ENCODE measurements around the gene ELP4.
"Not testable (repeated sequence)": the region's sequence is repeated elsewhere in the genome, so short reads cannot be mapped to it uniquely, and the experiment has no call there.

ELP4 gene

DNA sequence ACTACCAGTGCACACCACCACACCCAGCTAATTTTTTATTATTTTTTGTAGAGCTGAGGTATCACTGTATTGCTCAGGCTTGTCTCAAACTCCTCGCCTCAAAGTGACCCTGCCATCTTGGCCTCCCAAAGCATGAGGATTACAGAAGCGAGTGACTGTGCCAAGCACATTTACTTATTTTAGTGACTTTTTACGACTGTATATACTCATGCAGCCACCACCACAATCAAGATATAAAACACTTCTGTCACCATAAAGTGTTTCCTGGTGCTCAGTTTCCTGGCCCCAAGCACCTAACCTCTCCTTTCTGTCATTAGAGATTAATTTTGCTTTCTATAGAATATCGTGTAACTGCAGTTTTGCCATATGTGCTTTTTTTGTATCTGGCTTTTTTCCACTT is 25.9 kb downstream of the ELP4 start:
- DNase-seq (ENCODE audit: low read depth in 4 of 4, low spot score in 1 of 4) = no peak

DNA sequence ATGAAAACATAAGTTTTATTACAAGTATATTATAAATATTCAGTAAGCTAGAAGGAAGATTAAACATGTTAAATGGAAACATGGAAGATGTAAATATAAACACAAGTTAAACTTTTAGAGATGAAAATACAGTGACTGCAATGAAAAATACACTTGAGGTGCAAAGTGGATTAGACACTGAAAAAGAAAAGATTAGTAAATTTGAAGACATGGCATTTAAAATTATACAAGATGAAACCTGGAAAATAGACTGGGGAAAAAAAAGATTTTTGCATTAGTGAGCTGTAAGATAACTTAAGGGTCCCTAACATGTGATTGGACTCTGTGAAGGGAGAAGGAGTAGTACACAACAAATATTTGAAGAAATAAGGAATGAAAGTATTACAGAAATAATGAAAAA is 33.3 kb downstream of the ELP4 start:
- no peak for DNase-seq (ENCODE audit: low read depth in 4 of 4, low spot score in 1 of 4)

DNA sequence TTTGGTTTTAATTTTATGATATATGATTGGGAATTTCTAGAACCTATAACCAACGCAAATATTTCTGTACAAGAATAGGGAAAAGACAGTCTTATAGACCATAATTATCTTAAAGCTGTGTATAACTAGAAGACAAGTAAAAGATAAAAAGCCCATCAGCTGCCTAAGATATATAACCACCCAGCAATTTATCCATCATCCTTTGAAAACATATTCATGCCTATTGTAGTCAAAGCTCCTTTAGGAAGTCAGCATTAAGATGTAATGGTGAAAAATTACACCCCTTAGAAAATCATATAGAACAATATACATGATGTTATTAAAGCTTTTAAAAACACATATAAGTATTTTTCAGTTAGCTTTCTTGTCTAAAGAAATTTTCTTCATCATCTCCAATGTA is 46.4 kb downstream of the ELP4 start:
- no peak for DNase-seq (ENCODE audit: low read depth in 4 of 4, low spot score in 1 of 4)

DNA sequence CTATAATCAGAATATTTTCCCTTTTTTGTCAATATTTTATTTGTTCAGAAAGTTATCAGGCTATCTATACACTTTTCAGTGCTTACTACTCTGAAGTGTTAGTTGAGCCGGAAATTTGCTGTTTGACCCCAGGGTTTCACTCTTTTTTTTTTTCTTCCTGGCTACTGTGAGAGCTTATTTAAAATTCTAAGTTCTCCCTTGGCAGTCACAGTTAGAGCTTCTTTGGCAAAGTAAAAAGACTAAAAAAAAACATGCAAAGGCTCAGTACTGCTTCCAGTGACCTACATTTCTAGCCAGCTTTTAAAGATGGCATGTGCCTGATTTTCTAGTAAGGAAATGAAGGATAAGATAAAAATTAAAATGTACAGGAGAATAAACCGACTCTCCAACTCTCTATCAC is 48.4 kb downstream of the ELP4 start:
- no peak for DNase-seq (ENCODE audit: low read depth in 4 of 4, low spot score in 1 of 4)

DNA sequence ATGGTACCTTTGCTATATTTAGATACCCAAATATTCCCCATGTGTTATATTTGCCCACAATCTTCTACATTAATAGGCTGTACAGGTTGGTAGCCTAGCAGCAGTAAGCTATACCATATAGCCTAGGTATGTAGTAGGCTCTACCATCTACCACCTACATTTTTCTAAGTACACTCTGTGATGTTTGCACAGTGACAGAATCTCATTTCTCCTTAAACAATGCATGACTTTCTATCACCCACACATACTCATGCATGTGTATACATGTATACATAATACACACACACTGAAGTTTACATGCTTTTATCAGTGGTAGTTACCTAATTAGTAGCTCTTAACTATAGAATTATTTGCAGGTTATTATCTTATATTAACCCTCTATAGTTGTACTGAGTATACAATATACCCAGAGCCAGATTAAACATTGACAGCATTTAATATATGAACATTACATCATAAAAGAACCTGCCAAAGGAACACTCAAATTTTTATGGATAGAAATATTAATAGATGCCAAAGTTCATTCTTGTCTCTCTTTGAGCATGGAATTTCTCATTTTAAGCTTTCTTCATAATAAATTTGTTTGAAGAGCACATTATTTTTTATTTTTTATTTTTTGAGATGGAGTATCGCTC is 51.4 kb downstream of the ELP4 start:
- DNase-seq (ENCODE audit: low read depth in 4 of 4, low spot score in 1 of 4) = no peak

DNA sequence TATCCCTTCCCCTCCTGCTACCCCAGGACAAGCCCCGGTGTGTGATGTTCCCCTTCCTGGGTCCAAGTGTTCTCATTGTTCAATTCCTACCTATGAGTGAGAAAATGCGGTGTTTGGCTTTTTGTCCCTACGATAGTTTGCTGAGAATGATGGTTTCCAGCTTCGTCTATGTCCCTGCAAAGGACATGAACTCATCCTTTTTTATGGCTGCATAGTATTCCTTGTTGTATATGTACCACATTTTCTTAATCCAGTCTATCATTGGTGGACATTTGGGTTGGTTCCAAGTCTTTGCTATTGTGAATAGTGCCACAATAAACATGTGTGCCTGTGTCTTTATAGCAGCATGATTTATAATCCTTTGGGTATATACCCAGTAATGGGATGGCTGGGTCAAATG is 55.0 kb downstream of the ELP4 start:
- not testable (repeated sequence) for DNase-seq (ENCODE audit: low read depth in 4 of 4, low spot score in 1 of 4)

DNA sequence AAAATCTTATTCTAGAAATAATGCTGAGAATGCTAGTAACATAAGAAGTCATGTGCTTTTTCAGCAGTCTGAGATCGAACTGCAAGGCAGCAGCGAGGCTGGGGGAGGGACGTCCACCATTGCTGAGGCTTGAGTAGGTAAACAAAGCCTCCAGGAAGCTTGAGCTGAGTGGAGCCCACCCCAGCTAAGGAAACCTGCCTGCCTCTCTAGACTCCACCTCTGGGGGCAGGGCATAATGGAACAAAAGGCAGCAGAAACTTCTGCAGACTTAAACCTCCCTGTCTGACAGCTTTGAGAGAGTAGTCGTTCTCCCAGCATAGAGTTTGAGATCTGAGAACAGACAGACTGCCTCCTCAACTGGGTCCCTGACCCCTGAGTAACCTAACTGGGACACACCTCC is 64.6 kb downstream of the ELP4 start:
- not testable (repeated sequence) for DNase-seq (ENCODE audit: low read depth in 4 of 4, low spot score in 1 of 4)

DNA sequence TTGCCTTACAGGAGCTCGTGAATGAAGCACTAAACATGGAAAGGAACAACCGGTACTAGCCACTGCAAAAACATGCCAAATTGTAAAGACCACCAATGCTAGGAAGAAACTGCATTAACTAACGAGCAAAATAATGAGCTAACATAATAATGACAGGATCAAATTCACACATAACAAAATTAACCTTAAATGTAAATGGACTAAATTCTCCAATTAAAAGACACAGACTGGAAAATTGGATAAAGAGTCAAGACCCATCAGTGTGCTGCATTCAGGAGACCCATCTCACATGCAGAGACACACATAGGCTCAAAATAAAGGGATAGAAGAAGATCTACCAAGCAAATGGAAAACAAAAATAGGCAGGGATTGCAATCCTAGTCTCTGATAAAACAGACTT is 66.2 kb downstream of the ELP4 start:
- DNase-seq (ENCODE audit: low read depth in 4 of 4, low spot score in 1 of 4) = not testable (repeated sequence)

DNA sequence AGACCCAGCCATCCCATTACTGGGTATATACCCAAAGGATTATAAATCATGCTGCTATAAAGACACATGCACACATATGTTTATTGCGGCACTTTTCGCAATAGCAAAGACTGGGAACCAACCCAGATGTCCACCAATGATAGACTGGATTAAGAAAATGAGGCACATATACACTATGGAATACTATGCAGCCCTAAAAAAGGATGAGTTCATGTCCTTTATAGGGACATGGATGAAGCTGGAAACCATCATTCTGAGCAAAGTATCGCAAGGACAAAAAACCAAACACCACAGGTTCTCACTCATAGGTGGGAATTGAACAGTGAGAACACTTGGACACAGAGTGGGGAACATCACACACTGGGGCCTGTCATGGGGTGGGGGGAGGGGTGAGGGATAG is 69.8 kb downstream of the ELP4 start:
- DNase-seq (ENCODE audit: low read depth in 4 of 4, low spot score in 1 of 4) = not testable (repeated sequence)

DNA sequence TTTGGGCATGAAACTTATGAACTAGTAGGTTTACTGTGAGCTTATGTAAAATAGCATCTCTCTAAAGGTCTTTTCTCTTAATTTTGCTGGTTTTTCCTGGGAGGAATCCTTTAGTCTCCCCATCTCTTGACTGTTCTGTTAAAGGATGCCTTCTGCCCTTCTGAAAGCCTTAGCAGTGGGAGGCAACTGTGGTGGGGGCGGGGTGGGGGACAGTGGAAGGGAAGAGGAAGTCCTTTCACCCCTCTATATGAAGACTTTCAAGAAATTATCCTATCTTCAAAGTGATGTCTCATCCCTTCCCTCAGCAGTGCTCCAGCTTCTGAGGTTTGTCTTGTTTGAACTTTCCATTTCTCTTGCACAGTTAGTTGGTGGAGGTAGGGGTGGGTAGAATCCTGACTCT is 73.1 kb downstream of the ELP4 start:
- DNase-seq (ENCODE audit: low read depth in 4 of 4, low spot score in 1 of 4) = no peak

DNA sequence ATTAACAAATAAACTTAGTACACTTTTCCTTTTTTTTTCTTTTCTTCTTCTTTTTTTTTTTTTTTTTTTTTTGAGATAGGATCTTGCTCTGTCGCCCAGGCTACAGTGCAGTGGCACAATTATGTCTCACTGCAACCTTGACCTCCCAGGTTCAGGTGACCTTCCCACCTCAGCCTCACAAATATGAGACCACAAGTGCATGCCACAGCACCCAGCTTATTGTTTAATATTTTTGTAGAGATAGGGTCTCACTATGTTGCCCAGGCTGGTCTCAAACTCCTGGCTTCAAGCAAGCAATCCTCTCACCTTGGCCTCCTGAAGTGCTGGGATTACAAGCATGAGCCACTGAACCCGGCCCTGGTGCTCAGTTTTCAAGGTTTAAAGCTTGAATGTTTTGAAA is 88.9 kb downstream of the ELP4 start:
- no peak for DNase-seq (ENCODE audit: low read depth in 4 of 4, low spot score in 1 of 4)

DNA sequence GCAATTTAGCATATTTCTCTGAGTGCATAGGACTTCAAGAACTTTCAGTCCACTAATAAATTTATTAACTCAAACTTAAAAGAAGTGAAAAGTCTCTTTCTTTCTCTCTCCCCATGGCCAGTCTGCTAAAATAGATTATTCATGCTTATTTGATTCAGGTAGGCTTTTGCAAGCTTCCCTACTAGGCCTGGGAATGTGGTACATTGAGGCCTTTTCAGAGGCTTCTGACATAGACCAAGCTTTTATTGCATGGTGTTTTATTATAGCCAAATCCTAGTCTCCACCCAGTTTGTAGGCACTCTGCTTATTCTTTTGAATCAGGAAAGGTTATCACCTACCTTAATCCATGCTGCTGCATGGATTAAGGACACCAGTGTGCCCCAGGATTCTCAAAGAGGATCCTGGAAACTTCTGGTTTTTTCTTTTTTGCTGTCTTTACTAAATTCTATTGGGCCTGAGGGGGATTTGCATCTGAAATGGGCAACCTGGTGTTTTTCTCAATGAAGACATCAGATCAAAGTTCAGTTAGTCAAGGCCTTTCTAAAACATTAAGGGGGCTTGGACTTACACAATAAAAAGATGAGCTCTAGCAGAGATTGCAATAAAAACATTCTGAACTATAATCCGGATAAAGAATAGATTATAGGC is 92.2 kb downstream of the ELP4 start:
- DNase-seq (ENCODE audit: low read depth in 4 of 4, low spot score in 1 of 4) = no peak

DNA sequence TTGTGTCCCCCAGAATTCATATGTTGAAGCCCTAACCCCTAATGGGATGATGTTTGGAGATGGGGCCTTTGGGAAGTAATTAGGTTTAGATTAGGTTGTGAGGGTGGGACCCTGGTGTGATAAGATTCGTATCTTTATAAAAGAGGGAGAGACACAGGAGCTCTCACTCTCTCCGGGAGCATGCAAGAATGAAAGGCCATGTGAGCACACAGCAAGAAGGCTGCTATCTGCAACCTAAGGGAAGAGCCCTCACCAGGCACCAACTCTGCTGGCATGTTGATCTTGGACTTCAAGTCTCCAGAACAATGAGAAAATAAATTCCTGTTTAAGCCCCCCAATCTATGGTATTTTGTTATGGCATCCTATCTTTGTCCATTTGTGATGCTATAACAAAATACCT is 97.3 kb downstream of the ELP4 start:
- DNase-seq (ENCODE audit: low read depth in 4 of 4, low spot score in 1 of 4) = no peak

DNA sequence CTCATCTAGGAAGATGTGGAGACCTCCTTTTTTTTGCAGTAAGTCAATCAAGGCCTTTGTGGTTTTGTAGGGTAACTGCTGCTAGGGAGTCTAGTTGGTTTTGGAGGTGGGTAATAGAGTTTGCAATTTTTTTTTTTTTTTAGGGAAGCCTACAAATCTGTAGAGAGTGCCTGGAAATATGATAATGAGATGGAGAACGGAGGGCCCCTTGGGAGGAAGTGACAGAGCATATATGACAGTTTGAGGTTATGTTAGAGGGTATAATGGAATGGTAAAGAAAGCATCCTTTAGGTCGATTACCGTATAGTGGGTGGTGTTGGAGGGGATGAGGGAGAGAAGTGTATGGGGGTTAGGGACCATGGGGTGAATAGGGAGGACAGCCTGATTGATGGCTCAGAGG is 98.3 kb downstream of the ELP4 start:
- no peak for DNase-seq (ENCODE audit: low read depth in 4 of 4, low spot score in 1 of 4)

DNA sequence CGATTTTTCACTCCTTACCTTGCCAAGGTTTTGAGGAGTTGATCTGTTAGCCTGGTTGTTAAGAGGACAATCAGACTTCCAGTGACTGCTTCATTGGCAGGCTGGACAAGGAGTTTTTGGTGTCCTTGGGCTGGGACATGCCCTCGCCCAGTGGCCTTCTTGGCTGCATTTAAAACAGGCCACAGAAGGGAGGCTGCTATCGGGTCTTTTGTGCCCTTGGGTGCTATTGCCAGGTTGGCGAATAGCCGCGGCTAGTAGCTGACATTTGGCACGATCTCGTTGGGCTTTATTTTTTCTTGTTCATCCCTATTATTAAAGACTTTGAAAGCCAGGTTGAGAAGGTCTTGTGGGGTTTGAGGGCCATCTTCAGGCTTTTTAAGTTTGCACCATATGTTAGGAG is 99.4 kb downstream of the ELP4 start:
- DNase-seq (ENCODE audit: low read depth in 4 of 4, low spot score in 1 of 4) = no peak

DNA sequence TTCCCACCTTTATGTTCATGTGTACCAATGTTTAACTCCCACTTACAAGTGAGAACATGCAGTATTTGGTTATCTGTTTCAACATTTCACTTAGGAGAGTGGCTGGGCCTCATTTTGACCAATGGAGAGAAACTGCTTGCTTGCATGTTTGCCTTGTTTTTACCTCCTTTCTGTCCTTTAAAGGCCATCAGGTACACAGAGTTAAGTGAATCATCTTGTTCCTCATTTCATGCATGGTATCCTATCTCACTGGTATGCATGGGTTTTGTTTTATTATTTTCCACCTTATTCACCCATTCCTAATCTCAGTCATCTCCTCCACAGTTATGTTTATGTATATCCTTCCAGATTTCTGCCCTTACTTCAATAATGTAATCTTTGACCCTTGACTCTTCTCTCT is 101.0 kb downstream of the ELP4 start:
- DNase-seq (ENCODE audit: low read depth in 4 of 4, low spot score in 1 of 4) = no peak

DNA sequence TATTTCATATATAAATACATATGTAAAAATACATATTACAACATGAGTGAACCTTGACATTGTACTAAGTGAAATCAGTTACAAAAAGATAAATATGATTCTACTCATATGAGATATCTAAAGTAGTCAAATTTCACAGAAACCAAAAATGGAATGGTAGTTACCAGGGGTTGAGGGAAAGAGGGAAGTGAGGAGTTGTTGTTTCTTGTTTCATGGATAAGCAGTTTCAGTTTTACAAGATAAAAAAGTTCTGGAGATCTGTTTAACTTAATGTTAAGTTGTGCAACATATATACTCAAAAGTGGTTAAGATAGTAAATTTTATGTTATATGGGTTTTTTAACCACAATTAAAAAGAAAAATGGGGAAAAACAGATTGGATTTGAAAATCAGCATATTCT is 107.7 kb downstream of the ELP4 start:
- no peak for DNase-seq (ENCODE audit: low read depth in 4 of 4, low spot score in 1 of 4)

DNA sequence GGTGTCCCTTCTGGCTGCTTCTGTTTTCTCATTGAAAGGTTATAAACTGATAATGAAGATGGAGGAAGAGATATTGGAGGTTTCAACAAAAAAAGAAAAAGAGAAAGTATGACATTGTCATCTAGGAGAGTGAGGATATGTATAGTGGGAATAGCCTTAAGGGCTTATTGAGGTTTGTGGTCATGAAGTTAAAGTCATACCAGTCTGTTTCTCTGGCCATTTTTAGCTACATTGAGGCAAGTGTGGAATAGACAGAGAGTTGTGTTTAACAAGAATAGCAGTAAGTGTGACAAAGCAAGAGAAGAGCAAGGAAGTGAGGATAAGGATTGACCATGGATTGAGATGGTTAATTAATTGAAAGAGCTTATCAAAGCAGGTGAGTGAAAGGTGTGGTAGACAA is 110.4 kb downstream of the ELP4 start:
- DNase-seq (ENCODE audit: low read depth in 4 of 4, low spot score in 1 of 4) = no peak

DNA sequence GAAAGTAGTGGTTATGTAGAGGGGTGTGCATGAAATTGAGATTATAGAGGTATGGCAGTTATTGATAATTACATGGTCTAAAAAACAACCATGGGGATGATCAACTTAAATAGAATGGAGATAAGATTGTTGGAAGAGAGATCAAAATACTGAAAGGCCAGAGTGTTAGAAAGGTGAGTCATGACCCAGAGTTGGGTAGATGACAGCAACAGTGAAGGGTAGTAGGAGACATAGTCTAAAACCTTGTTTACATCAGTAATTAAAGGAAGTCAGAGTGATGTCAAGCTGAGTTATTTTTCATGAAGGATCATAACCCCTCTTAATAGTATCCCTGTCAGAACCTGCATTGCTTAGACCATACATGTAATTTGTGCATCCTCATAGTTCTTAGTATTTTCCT is 110.9 kb downstream of the ELP4 start:
- DNase-seq (ENCODE audit: low read depth in 4 of 4, low spot score in 1 of 4) = no peak

DNA sequence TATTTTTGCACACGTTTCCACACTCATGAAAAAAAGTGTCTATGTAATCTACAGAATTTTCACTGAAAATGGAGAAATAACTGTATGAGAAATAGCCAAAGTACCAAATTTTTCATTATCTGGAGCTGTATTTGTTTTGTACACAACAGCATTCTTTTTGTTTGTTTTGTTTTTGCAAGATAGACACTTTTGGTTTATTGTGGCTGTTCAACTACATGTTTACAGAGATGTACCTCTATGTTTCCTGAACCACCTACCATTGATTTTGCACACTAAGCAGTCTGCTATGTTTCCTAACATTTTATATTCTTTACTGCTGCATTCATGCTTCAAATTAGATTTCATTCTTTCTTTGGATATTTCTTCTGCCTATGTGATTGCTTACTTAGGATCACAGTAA is 116.3 kb downstream of the ELP4 start:
- no peak for DNase-seq (ENCODE audit: low read depth in 4 of 4, low spot score in 1 of 4)

DNA sequence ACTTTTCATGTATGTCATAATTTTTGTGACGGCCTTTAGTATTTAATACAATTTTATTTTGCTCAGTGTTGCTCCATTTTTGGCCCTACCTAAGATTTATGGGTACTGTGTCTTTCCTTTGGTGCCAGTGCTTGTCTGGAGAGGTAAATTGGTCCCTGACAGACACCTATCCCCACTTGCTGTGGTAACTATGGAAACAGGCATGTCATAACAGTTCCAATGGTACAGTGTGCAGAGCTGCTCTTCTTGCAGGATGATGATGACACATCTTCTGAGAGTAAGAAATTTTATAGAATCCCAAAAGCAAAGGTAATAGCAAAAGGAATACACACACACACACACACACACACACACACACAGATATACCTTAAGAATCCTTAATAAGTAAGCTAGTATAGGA is 118.5 kb downstream of the ELP4 start:
- DNase-seq (ENCODE audit: low read depth in 4 of 4, low spot score in 1 of 4) = no peak

DNA sequence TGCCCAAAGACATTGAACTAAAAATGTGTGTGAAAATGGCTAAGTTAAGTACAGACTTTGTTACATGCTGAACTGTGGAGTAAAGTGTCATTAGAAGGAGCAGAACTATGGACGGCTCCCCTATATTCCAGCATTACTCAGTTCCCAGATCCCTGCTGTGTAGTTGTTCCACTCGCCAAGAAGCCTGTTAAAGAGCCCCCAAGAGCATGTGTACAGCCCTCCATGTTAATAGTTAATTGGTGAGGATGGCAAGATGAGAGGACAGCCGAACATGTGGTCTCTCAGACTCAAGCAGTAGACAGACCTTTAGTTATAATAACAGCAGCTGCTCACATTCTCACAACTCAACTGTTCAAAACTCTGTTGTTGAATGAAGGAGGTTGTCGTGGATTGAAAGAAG is 127.4 kb downstream of the ELP4 start:
- no peak for DNase-seq (ENCODE audit: low read depth in 4 of 4, low spot score in 1 of 4)

DNA sequence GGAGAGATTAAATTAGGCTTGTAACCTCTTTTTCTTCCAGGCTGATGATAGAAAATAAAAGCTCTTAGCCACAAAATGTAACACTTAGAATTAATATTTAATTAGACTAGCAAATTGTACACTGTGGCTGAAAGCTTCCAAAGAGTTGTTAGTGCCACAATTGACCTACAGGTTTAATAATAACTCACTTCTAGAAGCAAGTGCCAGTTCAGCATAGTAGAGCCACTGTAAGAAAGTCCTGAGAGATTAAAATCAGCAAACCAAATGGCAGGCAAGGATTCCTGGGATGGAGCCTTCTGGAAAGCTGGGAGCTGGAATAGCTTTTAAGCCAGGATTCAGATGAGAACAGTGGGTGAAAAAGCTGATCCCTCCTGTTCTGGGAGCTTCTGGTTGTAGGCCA is 131.0 kb downstream of the ELP4 start:
- no peak for DNase-seq (ENCODE audit: low read depth in 4 of 4, low spot score in 1 of 4)

Data from stimulated activated CD4-positive, alpha-beta T cell treated with anti-CD3 and anti-CD28 coated beads, Interleukin-1b, Interleukin-23, amount 100 ng/mL, for 24 hours (primary cell).